Right lobe of liver (tissue), 6 donors: Measurements from ENCODE around the gene MMP15. TPM values are rescaled to one million over a fixed set of nuclear protein-coding genes. Genes with fewer than 3 reads are reported as not detected.
A peak's percentile ranks its signal among the peaks of the same experiment; 100 is the strongest.

Experiments used
- ATAC-seq, 4 donors: fragments of 200-7000 bp; cut with Tn5 transposase; one replicate each; pipeline ENCODE4 v1.9.1; 2020; ENCODE audit warnings: mild to moderate bottlenecking in 4 of 4, moderate library complexity in 4 of 4
- DNase-seq, 3 donors: peaks; one replicate each; pipeline ENCODE4 v3.0.0-alpha.2; 2020
- H3K27ac ChIP-seq, 3 donors: fragments of 200-600 bp; one replicate each; pipeline ENCODE4 v1.8.0; 2022
- H3K27me3 ChIP-seq, 2 donors: fragments of 200-600 bp; one replicate each; pipeline ENCODE4 v1.8.0; 2022
- H3K36me3 ChIP-seq, 4 donors: fragments of 200-600 bp; sonication (generic) in 1 of 4; one replicate each; pipeline versions ENCODE4 v1.5.1 to v1.8.0; 2017 to 2022; ENCODE audit warnings: control low read depth in 1 of 4
- H3K4me1 ChIP-seq, 4 donors: fragments of 200-600 bp; sonication (generic) in 1 of 4; one replicate each; pipeline versions ENCODE4 v1.5.1 to v1.8.0; 2017 to 2022; ENCODE audit warnings: control low read depth in 1 of 4
- H3K4me3 ChIP-seq, 3 donors: fragments of 200-600 bp; one replicate each; pipeline ENCODE4 v1.8.0; 2022
- H3K9me3 ChIP-seq, 4 donors: fragments of 200-600 bp; sonication (generic) in 1 of 4; one replicate each; pipeline versions ENCODE4 v1.5.1 to v1.8.0; 2017 to 2022; ENCODE audit warnings: control low read depth in 1 of 4
- POLR2A ChIP-seq: fragments of 450-650 bp; IDR thresholded peaks from one replicate; pipeline ENCODE4 v1.6.1; 2017; ENCODE audit warnings: antibody characterized with exemption, mild to moderate bottlenecking
- WGBS: methylation state at CpG from one replicate; pipeline ENCODE4 v1.1.6; 2018; ENCODE audit warnings: low coverage, low lambda C conversion rate; ENCODE audit not compliant: insufficient coverage; ENCODE audit errors: missing lambda C conversion rate; 5-methylcytosine and 5-hydroxymethylcytosine counted together
- intact Hi-C, 2 donors: fragments of 100-400 bp; cut with DNase I; formaldehyde crosslinking; loops; one replicate each; pipeline versions ENCODE4 v1.11.2 to v1.14.1; 2022
- total RNA-seq, 6 experiments: library from RNA; depleted of rRNA in 2 of 6; stranded (reverse); fragments of >200 nt in 2 of 6; fragmentation: NEBNext Ultra II Directional in 3 of 6; extraction: Animal tissue kit (Norgen Biotek cat#: 25700) in 3 of 6; gene quantifications; one replicate each; pipeline versions ENCODE4 v1.1.0 to v1.2.4, GENCODE V29; 2016 to 2023
- TF ChIP-seq, protein P1 (sequence below), 4 donors: fragments of 200-600 bp in 3 of 4; fragments of 450-650 bp in 1 of 4; IDR thresholded peaks; one replicate each; pipeline versions ENCODE4 v1.5.1 to v1.8.0; 2016 to 2022; ENCODE audit warnings: antibody characterized with exemption in 4 of 4, mild to moderate bottlenecking in 2 of 4
- donor health status: DM: no; HTN: yes; CAD: no.
- donor health status: DM: no; HTN: no; CAD: no.
- donor health status: DM: no; HTN: no; CAD: no.
- donor health status: DM: no; HTN: yes; CAD: no.
- donor health status: DM: no; HTN: yes; CAD: no.

MMP15 gene
- total RNA-seq, 6 experiments from 2014 or later = 22.3 to 76.0 (median 35.2) TPM

DNA sequence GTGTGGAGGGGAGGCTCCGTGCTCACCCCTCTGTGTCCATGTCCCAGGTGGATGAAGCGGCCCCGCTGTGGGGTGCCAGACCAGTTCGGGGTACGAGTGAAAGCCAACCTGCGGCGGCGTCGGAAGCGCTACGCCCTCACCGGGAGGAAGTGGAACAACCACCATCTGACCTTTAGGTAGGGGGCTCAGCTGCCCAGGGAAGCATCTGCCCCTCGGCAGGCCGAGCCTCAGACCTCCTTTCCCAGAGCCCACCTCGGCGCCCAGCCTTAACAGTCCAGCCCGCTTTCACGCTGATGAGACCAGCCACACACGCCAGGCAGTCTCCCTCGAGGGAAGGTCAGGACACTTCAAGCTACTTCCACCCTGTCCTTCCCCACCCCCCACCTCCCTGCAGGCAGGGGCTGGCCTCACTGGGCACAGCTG lies 12.7 kb downstream of the MMP15 start:
- no peaks in the 10 kb centered on the region for H3K27me3 ChIP-seq
- no peak overlapping the region for H3K27ac ChIP-seq
- no peak for ATAC-seq
- H3K36me3 ChIP-seq = peaks cover 0 to 51% (median 20%) of the 10 kb centered on the region in 4 donors
- DNase-seq = no peak
- TF ChIP-seq, protein P1, sequence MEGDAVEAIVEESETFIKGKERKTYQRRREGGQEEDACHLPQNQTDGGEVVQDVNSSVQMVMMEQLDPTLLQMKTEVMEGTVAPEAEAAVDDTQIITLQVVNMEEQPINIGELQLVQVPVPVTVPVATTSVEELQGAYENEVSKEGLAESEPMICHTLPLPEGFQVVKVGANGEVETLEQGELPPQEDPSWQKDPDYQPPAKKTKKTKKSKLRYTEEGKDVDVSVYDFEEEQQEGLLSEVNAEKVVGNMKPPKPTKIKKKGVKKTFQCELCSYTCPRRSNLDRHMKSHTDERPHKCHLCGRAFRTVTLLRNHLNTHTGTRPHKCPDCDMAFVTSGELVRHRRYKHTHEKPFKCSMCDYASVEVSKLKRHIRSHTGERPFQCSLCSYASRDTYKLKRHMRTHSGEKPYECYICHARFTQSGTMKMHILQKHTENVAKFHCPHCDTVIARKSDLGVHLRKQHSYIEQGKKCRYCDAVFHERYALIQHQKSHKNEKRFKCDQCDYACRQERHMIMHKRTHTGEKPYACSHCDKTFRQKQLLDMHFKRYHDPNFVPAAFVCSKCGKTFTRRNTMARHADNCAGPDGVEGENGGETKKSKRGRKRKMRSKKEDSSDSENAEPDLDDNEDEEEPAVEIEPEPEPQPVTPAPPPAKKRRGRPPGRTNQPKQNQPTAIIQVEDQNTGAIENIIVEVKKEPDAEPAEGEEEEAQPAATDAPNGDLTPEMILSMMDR (IDR thresholded peaks at IDR 0.05) = no peak
- no peak for TF ChIP-seq POLR2A
- WGBS = 96% methylated on average over 9 of the region's 20 CpGs
- H3K4me3 ChIP-seq = no peak overlapping the region
- intact Hi-C loops = no loop called here
- peaks cover 0 to 10% (median 4%) of the 10 kb centered on the region in 4 donors for H3K4me1 ChIP-seq
- no peaks in the 10 kb centered on the region for H3K9me3 ChIP-seq

GRCh38 chr16:58039829-58040495 lies 14.4 kb downstream of the MMP15 start:
- no peak overlapping the region for H3K4me3 ChIP-seq
- H3K36me3 ChIP-seq = peaks cover 0 to 60% (median 24%) of the 10 kb centered on the region in 4 donors
- TF ChIP-seq POLR2A = no peak
- TF ChIP-seq, protein P1 (IDR thresholded peaks at IDR 0.05) = no peak
- WGBS = 100% methylated on average over 4 of the region's 26 CpGs
- intact Hi-C loops = no loop called here
- H3K27me3 ChIP-seq = no peaks in the 10 kb centered on the region
- no peaks in the 10 kb centered on the region for H3K9me3 ChIP-seq
- no peaks in the 10 kb centered on the region for H3K4me1 ChIP-seq
- H3K27ac ChIP-seq = no peak overlapping the region
- ATAC-seq = no peak
- peak in 1 of 3 donors; percentile 8 for DNase-seq

DNA sequence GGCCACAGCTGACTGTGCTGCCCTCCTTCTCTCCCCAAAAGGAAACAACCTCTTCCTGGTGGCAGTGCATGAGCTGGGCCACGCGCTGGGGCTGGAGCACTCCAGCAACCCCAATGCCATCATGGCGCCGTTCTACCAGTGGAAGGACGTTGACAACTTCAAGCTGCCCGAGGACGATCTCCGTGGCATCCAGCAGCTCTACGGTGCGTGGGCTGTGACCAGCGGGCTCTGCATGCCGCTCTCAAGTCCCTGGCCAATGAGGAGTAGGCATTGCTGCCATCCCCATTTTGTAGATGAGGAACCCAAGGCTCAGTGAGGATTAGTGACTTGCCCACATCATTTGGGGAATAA lies 14.9 kb downstream of the MMP15 start:
- WGBS = 97% methylated on average over 6 of the region's 12 CpGs
- ATAC-seq (no peak), DNase-seq (peak in 1 of 3 donors; percentile 8)
- H3K4me3 ChIP-seq = no peak overlapping the region
- H3K36me3 ChIP-seq = peaks cover 0 to 60% (median 24%) of the 10 kb centered on the region in 4 donors
- no peak overlapping the region for H3K27ac ChIP-seq
- H3K9me3 ChIP-seq = no peaks in the 10 kb centered on the region
- intact Hi-C loops = no loop called here
- no peak for TF ChIP-seq POLR2A
- TF ChIP-seq, protein P1 (IDR thresholded peaks at IDR 0.05) = no peak
- no peaks in the 10 kb centered on the region for H3K4me1 ChIP-seq
- H3K27me3 ChIP-seq = no peaks in the 10 kb centered on the region

- no peaks in the 10 kb centered on the region for H3K9me3 ChIP-seq
- 80% methylated on average over 1 of the region's 14 CpGs for WGBS
- peaks cover 0 to 60% (median 24%) of the 10 kb centered on the region in 4 donors for H3K36me3 ChIP-seq
- intact Hi-C loops = no loop called here
- ATAC-seq (no peak), DNase-seq (peak in 1 of 3 donors; percentile 10)
- H3K4me3 ChIP-seq = no peak overlapping the region
- no peaks in the 10 kb centered on the region for H3K27me3 ChIP-seq
- no peak for TF ChIP-seq POLR2A
- TF ChIP-seq, protein P1 (IDR thresholded peaks at IDR 0.05) = no peak
- no peaks in the 10 kb centered on the region for H3K4me1 ChIP-seq
- H3K27ac ChIP-seq = no peak overlapping the region
Measured at GRCh38 chr16:58040945-58041627, 15.5 kb downstream of the MMP15 start.
